GM12864 (cell line): Measurements from ENCODE around the gene PAK6.

Experiments
- DNase-seq: peaks from one replicate; pipeline ENCODE4 v3.0.0-alpha.2; 2011; ENCODE audit warnings: low read depth
- H3K4me3 ChIP-seq: 2 replicates; pipeline ENCODE4 v1.5.1; 2011; ENCODE audit warnings: mild to moderate bottlenecking, low read depth, low read length, control low read depth
- TF ChIP-seq, protein P1 (sequence below): IDR thresholded peaks from 2 replicates; pipeline ENCODE4 v1.5.1; 2011; ENCODE audit warnings: low read depth, mild to moderate bottlenecking, moderate library complexity, low read length, control low read depth, inconsistent platforms; ENCODE audit errors: missing control alignments

The PAK6 gene

DNA sequence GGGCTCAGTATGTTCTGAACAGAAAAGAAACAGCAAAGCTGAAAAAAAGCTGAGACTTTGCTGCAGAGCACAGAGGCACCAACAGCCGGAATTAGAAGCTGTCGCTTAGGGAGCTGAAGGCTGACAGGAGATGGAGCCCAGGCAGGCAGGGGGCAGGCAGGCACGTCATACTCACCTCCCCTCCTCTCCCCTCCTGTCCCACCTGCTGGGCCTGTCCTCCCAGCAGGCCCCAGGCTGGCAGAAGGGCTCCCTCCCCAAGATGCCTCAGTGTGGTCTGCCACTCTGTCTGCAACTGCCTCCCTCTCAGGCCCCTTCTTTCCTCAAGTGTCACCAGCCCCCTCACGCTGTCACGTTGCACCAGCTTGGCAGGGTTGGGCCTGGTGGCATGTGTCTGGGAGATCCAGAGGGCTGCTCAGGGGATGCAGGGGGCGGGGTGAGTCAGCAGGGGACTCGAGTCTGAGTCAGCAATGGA, 47.2 kb downstream of the PAK6 start:
- TF ChIP-seq, protein P1, sequence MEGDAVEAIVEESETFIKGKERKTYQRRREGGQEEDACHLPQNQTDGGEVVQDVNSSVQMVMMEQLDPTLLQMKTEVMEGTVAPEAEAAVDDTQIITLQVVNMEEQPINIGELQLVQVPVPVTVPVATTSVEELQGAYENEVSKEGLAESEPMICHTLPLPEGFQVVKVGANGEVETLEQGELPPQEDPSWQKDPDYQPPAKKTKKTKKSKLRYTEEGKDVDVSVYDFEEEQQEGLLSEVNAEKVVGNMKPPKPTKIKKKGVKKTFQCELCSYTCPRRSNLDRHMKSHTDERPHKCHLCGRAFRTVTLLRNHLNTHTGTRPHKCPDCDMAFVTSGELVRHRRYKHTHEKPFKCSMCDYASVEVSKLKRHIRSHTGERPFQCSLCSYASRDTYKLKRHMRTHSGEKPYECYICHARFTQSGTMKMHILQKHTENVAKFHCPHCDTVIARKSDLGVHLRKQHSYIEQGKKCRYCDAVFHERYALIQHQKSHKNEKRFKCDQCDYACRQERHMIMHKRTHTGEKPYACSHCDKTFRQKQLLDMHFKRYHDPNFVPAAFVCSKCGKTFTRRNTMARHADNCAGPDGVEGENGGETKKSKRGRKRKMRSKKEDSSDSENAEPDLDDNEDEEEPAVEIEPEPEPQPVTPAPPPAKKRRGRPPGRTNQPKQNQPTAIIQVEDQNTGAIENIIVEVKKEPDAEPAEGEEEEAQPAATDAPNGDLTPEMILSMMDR = no peak
- no peak overlapping the region for H3K4me3 ChIP-seq
- DNase-seq = no peak

DNA sequence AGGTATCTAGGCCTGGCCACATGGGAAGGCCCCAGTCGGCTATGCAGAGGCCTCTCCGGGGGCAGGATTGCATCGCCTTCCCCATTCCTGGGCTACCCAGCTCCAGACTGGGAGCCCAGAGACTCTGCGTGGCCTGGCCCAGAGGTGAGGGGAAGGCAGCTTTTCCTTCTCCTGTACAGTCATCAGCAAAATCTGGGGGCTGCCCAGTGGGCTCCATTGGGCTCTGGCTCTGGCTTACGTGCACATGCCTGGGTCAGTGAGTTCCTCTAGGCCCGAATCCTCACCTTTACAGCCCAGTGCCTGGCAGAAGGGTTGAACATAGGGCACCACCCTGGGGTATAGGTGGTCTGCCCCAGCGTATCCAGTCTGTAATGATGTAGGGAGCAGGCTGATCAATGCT, 47.9 kb downstream of the PAK6 start:
- TF ChIP-seq, protein P1 = no peak

DNA sequence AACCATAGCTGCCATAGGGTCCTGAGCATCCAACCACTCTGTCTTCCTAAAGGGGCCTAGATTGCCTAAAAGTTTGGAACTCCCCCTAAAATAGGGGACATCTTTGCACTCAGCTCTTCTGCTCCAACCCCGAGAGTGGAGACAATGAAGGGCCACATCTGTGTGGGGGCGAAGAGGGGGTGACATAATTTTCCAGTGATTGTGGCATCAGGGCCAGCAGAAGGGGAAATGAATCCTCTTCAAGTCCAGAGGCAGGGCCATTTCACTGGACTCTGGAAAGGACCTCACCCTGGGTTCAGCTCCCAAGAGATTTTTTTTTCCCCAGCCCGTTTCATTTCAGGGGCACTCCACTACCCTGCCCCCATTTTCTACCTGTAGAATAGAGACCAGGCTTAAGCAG, 48.6 kb downstream of the PAK6 start:
- TF ChIP-seq, protein P1 = no peak
- DNase-seq = no peak

More for the DNA sequence above, 47.9 kb downstream of the PAK6 start:
- H3K4me3 ChIP-seq = no peak overlapping the region
- no peak for DNase-seq

DNA sequence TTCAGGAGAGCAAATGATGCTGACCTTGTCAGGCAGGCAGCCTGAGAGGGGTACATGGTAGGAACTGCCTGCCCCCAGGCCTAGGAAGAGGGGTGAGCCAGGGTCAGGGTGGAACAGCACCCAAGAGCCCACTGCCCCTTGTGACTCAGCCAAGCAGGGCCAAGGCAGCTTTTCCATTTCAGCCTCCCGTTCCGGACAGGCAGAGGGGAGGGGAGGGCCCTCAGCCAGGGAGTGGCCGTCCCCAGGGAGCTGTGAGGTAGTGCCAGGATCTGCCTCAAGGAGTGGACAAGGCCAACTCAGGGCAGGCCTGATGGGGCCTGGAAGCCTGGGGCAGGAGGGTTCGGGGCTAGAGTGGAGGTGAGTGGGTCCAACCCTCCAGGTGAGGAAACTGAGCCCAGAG, 49.1 kb downstream of the PAK6 start:
- H3K4me3 ChIP-seq = no peak overlapping the region
- DNase-seq = no peak
- TF ChIP-seq, protein P1 = no peak

More for the DNA sequence above, 48.6 kb downstream of the PAK6 start:
- no peak overlapping the region for H3K4me3 ChIP-seq

DNA sequence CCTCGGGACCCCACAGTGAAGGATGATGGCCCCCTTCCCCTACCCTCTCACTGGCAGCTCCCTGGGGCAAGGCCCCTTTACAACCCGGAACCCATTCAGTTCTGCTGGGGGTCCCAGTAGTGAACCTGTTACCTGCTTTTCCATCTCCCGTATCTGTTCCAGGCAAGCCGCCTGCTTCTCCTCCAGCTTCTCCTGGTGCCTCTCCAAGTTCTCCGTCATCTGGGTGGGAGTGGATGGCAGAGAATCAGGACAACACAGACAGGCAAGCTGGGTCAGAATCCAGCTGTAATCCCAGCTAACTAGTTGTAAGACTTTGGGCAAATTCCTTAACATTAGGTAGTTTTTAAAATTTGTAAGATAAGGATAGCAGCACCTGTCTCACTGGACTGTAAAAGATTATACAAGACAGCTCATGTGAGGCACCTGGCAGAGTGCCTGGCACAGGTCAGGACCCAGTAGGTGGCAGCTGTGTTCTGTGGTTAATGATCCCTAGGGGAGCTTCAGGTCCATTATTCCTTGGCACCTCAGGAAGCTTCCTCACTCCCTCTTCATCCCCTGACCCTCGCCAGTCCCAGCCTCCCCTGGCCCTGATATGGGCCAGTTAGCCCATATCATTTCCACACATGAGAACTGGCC, 50.4 kb downstream of the PAK6 start:
- TF ChIP-seq, protein P1 = no peak
- DNase-seq = no peak
- no peak overlapping the region for H3K4me3 ChIP-seq

DNA sequence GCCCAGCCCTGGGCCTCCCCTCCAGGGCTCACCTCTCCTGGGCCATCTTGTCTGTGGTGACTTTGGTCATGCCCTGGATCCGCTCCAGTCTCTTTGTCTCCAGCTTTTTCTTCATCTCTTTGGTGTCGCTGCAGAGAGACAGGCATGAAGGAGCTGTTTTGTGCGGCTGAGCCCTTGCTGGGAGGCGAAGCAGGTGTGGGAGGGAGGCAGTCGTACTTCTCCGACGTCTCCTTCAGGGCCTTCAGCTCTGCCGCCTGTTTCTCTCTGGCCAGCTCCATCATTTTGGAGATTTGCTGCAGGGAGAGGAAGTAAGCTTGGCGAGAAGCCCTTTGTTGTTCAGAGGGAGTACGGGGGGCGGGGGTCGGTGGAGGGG, 51.7 kb downstream of the PAK6 start:
- TF ChIP-seq, protein P1 = no peak
- DNase-seq = no peak
- H3K4me3 ChIP-seq = no peak overlapping the region
